Measurements from ENCODE around the gene PRR5L.

GRCh38 chr11:36345084-36345511, 49.0 kb downstream of the PRR5L start:
- TF ChIP-seq POLR2AphosphoS5 (IDR thresholded peaks at IDR 0.05; ENCODE audit: low read depth, low read length) (no peak), SIN3A (IDR thresholded peaks at IDR 0.05; ENCODE audit: borderline replicate concordance, insufficient read depth, low read length) (no peak)

Measured in PFSK-1 (cell line).